CD4-positive, alpha-beta T cell treated with Interleukin-17A for 1 hour (primary cell): Measurements from ENCODE around the gene GRAMD4.

Experiments used
- DNase-seq: peaks from one replicate; pipeline ENCODE4 v3.0.0-alpha.2; 2020

Gene GRAMD4

GRCh38 chr22:46696614-46697013 is 76.4 kb downstream of the GRAMD4 start:
- no peak for DNase-seq

DNA sequence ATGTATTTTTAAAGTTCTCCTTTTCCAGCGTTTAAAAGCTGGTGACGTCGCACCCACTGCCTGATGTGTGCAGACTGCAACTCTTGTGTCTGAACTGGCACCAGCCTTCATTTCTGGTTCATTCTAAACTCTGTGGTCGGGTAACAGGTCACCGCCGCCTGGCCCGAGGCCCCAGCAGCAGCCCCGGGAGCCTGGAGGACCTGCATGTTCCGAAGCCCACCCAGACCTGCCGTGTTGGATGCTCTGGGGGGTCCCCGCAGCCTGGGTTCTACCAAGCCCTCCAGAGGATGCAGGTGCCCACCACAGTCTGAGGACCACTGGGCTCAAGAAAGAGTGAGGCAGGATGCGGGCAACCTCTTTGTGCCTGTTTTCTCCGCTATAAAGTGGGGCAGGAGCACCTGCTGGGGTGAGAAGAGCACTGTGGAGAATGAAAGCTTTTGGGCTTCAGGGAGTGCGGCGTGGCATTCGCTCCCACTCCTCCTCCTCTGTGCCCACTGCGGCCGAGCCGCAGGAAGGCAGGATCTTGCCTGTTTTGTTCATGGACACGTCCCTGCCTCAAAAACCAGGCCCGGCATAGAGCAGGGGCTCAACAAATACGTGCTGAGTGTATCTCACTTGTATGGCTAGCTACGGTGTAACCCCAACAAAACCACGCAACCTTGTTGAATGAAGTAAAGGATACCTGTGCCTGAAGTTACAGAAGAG is 77.8 kb downstream of the GRAMD4 start:
- DNase-seq, result no peak

DNA sequence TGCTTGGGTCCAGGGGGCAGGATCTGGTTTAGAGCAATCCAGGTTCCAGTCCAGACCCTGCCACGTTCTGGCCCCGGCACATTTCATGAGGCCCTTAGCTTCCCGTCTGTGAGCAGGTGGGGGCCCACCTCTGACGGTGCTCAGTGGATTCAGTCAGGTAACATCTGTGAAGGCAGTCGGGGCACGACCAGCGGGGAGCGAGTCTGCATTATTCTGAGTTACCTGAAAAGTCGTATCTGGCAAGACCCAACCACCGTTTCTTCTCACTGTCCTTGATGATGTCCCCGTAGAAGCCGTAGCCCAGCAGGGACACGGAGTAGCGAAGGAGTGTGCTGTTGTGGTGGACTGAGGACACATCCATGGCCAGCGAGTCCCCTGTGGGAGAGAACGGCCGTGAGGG is 78.9 kb downstream of the GRAMD4 start:
- DNase-seq, result no peak

GRCh38 chr22:46701262-46701661 is 81.1 kb downstream of the GRAMD4 start:
- no peak for DNase-seq

DNA sequence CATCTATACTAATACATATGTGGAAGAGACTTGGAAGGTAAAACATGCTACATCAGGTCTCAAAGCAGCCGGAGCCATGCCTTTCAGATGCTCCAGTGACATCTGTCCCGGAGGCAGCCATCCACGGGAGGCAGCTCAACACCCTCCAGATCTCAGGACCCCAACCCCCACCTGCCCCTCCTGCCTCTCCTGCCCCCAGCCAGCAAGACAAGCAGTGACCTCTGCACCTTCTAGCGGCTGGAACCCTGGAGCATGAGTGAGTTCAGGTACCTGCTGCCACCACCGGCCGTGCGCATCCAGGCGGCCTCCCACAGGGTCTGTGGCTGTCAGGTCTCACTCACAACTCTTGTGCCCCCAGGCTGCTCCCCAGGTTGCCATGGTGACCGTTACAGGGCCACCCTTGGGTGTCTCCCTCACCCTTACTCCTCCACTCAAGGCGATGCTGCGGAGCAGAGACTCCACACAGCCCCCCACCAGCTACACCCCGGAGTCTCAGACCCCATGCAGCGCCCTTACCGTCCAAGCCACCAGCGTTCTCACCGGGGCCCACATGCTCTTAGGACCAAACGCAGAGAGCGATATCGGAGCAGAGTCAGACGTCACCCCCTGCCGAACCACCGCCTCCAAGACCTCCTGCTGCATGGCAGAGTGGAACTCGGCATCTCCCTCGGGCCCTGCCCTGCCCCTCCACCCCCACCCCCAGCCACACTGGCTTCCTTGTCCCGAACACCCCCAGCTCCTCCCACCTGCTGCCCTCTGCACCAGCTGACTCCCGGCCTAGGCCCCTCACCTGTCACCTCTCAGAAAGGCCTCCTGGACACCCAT is 83.2 kb downstream of the GRAMD4 start:
- no peak for DNase-seq

- DNase-seq, result no peak
Measured at GRCh38 chr22:46703996-46704370, 83.8 kb downstream of the GRAMD4 start.

DNA sequence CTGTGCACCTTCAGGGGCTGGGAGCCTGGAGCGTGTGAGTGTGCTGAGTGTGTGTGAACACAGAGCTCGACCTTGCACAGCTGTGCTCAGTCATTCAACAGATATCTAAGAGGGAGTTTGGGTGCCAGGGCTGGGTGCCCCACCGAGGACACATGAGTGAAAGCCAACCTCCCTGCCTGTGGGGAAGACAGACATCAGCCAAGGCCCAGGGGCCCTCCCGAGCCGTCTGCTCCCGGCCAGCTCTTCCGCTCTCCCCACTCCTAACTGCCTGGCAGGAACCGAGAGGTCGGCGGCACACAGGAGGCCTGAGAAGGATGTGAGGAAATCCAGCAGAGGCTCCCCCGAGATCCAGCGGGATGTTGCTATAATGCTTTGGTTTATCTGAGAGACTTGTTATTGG is 85.9 kb downstream of the GRAMD4 start:
- no peak for DNase-seq

GRCh38 chr22:46707305-46707704 is 87.1 kb downstream of the GRAMD4 start:
- DNase-seq, result no peak

DNA sequence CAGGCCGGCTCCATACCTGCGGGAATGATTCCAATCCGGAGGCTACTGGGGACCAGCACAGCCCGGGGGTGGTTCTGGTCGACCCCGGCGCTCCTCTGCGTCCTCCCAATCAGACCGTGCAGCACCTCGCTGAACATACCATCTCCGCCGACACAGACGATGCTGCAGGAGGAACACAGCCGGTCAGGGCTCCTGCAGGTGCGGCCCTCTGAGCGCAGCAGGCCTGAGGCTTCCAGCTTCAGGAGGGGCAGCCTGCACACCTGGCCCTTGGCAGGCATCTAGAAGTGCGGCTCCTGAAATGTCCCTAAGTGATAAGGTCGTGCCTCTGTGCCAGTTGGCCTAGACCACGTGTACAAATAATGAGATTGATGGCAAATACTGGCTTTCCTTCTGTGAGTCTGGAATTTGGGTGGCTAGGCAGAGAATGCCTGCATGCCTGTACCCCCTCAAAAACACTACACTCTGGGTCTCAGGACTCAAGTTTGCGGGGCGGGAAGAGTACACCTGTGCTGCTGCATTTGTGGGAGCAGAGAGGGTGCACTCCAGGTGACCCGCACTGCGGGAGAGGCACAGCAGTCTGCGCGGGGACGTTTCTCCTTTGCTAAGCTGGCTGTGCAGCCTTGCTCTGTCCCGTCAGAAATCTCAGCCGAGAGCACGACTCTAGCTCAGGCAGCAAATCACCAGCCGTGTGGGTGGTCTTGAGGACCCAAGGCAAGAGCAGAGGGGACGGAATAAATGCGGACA is 87.8 kb downstream of the GRAMD4 start:
- no peak for DNase-seq

DNA sequence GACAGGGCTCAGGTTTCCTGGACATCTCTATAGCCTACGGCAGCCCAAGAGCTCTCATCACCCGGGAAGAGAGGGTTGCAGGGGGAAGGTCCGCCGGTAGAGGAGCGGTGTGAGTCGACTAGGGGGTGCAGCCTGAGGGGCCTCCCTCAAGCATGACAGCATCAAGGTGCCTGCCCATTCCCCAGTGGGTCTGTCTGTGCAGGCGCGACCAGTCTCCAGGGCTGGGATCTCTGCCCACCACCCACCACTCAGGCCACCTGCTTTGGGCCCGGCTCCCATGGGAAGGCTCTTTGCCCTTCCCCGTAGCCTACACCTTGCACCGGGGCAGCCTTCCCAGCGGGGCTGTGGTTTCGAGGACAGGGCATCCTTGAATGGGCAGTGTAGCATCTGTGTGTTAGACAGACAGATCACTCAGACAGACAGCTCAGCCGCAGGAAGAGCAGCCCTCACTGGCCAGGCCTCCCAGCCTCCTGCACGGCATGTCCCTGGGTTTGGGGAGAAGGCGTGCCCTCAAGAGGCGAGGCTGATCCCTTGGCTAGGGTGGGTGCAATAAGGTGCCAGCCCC is 88.7 kb downstream of the GRAMD4 start:
- no peak for DNase-seq

DNA sequence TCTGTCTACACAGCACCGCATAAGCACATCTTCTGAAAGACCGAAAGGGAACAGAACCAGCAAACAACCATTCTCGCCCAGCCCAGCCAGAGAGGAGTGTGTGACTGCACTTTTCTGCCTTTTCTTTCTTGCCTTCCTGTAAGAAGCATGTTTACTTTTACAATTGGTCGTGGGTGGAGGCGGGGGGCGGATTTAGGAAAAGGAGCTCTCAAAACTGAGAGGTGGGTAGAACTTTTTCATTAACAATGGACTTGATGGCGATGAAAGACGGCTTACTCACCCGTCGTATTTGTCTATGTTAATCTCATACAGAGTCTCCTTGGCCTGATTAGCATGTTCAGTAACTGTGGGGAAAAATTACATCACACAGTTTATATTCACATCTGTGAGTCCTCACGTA is 90.6 kb downstream of the GRAMD4 start:
- DNase-seq, result no peak

DNA sequence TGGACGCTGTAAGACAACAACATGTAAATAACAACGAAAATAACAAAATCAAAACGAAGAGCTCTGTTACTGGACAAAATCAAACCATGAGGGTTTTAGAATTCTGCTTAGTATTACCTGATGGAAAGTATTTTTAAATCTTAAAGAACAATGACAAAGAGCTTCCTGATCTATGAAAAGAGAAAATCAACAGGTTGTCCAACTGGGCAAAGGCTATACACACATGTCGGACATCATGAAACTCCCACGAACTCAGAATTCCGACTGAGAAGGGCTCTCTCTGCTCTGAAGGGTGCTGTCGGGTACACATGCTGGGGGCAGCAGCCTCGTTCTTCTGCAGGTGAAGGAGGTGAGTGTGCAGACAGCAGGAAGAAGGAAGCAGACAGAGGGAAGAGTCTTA is 92.1 kb downstream of the GRAMD4 start:
- no peak for DNase-seq

DNA sequence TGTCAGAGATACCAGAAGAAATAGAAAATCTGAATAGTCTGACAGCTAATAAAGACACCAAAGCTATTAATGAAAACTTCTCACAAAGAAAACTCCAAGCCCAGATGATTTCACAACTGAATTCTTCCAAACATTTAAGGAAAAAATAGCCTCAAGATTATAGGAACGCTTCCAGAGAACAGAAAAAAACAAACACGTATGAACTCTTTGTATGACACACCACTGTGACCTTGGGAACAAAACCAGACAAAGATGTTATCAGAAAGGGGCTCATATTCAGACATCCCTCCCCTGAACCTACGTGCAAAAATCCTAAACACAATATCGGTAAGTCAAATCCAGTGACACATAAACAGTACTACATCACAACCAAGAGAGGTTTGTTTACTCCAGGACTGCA is 94.4 kb downstream of the GRAMD4 start:
- DNase-seq, result no peak

DNA sequence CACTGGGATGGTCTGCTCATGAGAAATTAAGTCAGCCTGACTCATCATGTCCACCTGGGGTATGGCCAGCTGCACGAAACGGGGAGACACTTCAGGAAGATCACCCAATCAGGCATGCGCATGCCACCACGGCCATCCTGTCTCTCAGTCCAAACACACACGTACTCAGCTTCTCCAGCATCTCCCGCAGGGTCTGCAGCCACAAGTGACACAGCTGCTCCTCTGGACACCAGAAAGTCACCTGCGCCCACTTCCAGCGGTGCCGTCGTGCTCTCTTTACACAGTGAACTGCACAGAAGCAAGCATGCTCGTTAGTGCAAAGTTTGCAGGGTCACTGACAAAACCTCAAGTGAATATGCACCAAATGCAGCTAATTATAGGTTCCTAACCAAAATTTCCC is 99.7 kb downstream of the GRAMD4 start:
- DNase-seq, result no peak

GRCh38 chr22:46721501-46722085 is 101.4 kb downstream of the GRAMD4 start:
- DNase-seq, result no peak

GRCh38 chr22:46723882-46724281 is 103.7 kb downstream of the GRAMD4 start:
- DNase-seq, result no peak

DNA sequence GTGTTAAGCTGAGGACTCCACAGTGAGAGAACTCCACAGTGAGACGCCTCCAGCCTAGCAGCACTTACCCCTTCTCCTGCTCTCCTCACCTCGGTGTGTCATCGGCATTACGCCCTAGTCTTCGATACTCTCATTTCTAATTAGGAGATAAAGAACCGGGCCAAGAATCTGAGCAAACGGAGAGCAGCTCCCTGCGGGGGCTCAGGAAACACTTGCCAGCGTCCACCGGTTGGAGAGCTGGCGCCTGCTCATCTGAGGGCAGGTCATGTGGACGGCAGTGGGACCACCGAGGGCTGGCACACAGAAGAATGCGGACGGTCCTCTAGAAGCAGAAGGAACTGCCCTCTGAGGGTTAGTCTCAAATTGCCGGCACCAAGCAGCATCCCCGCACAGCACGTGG is 104.9 kb downstream of the GRAMD4 start:
- no peak for DNase-seq

DNA sequence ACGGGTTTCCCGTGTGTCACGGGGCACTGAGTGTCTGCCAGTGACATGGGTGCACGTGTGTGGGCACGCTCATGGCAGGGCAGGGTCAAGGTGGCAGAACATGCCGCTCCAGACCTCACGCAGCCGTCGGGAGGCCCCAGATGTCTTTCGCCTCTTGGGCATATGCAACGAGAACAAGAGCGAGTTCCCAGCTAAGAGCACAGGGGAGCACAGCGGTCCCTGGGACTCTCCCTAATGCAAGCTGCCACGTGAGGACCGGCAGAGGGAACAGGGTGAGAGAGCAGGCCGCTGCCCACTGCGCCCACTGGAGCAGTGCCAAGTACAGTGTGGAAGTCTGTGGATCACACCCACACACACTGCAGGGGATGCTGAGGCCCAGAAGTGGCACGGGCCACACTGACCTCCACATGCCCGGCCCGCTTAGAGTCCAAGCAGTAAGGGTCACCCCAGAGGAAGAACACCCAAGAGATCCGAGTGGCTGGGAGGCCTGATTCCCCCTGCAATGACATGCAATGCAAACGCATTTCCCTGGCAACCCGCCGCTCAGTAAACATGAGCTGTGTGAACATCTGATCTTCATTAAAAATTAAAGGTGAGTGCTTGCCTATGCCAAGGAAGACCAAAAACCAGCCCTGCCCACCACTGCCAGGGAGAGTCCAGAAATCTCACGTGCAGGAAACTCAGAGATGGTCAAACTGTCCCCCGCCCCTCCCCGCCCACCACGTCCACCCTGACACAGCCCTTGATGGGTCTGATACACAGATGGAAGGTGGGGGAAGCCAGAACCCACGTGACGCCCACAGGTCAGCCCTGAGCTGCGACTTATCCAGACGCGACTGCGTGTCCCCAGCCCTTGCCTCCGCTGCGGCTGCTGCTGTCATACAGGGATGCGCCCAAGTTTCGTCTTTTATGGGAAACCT is 106.1 kb downstream of the GRAMD4 start:
- no peak for DNase-seq

GRCh38 chr22:46726986-46727317 is 106.8 kb downstream of the GRAMD4 start:
- no peak for DNase-seq

- DNase-seq, result no peak
Measured at GRCh38 chr22:46727813-46728364, 107.7 kb downstream of the GRAMD4 start.

- no peak for DNase-seq
Measured at GRCh38 chr22:46728470-46728869, 108.3 kb downstream of the GRAMD4 start.
